NCI-H2196 treated with DMSO at 0.1 percent for 48 hours (cell line): ENCODE data around the gene SURF2.
A peak's percentile ranks its signal among the peaks of the same experiment; 100 is the strongest.

Experiments used
- DNase-seq: peaks from one replicate; lab custom pipeline; 2025; ENCODE audit not compliant: unreplicated experiment; lab: John Stamatoyannopoulos, UW

SURF2 gene

GRCh38 chr9:133397370-133397769, 41.0 kb downstream of the SURF2 start:
- no peak for DNase-seq

- no peak for DNase-seq
These were observed 41.5 kb downstream of the SURF2 start for GRCh38 chr9:133397895-133398294.

- no peak for DNase-seq
These were observed 43.9 kb downstream of the SURF2 start for GRCh38 chr9:133400292-133400691.

GRCh38 chr9:133401588-133401987, 45.2 kb downstream of the SURF2 start:
- DNase-seq, result no peak

- no peak for DNase-seq
These were observed 46.3 kb downstream of the SURF2 start for GRCh38 chr9:133402689-133403088.

GRCh38 chr9:133403766-133404453, 47.6 kb downstream of the SURF2 start:
- DNase-seq, result peak; percentile 50

GRCh38 chr9:133404454-133405002, 48.2 kb downstream of the SURF2 start:
- DNase-seq, result no peak

GRCh38 chr9:133405508-133406438, 49.4 kb downstream of the SURF2 start:
- DNase-seq, result no peak

GRCh38 chr9:133406480-133407307, 50.3 kb downstream of the SURF2 start:
- peak; percentile 68 for DNase-seq

- no peak for DNase-seq
These were observed 51.7 kb downstream of the SURF2 start for GRCh38 chr9:133408042-133408441.
